Inferior parietal cortex (tissue), 1 donor: Measurements from ENCODE around the gene ULBP2.
"Not testable (repeated sequence)": the region's sequence is repeated elsewhere in the genome, so short reads cannot be mapped to it uniquely, and the experiment has no call there.

Experiments
- DNase-seq: peaks from one replicate; pipeline ENCODE4 v3.0.0-alpha.2; 2016; ENCODE audit errors: extremely low spot score

Gene ULBP2

GRCh38 chr6:149925974-149926777 lies 15.6 kb upstream of the ULBP2 start:
- DNase-seq = peak; percentile 79

GRCh38 chr6:149927025-149927424 lies 14.8 kb upstream of the ULBP2 start:
- not testable (repeated sequence) for DNase-seq

- no peak for DNase-seq
Observed at GRCh38 chr6:149929422-149929821, 12.4 kb upstream of the ULBP2 start.

GRCh38 chr6:149931501-149931900 lies 10.3 kb upstream of the ULBP2 start:
- no peak for DNase-seq

GRCh38 chr6:149933036-149933435 lies 8.8 kb upstream of the ULBP2 start:
- DNase-seq = no peak

- no peak for DNase-seq
Observed at GRCh38 chr6:149933461-149933860, 8.4 kb upstream of the ULBP2 start.

GRCh38 chr6:149934249-149935156 lies 7.3 kb upstream of the ULBP2 start:
- peak; percentile 89 for DNase-seq

- DNase-seq = no peak
Observed at GRCh38 chr6:149935246-149935645, 6.6 kb upstream of the ULBP2 start.

GRCh38 chr6:149935668-149936067 lies 6.1 kb upstream of the ULBP2 start:
- no peak for DNase-seq

- DNase-seq = no peak
Observed at GRCh38 chr6:149936743-149937142, 5.1 kb upstream of the ULBP2 start.

- DNase-seq = not testable (repeated sequence)
Observed at GRCh38 chr6:149938013-149938570, 3.7 kb upstream of the ULBP2 start.

GRCh38 chr6:149938571-149939355 lies 3.1 kb upstream of the ULBP2 start:
- DNase-seq = no peak

- no peak for DNase-seq
Observed at GRCh38 chr6:149939356-149939648, 2.5 kb upstream of the ULBP2 start.

- DNase-seq = no peak
Observed at GRCh38 chr6:149939909-149940671, 1.7 kb upstream of the ULBP2 start.

GRCh38 chr6:149940672-149940982 lies 1.2 kb upstream of the ULBP2 start:
- no peak for DNase-seq

- no peak for DNase-seq
Observed at GRCh38 chr6:149942461-149942829, 631 bp downstream of the ULBP2 start.

- DNase-seq = not testable (repeated sequence)
Observed at GRCh38 chr6:149943321-149943720, 1.5 kb downstream of the ULBP2 start.

GRCh38 chr6:149945276-149945675 lies 3.5 kb downstream of the ULBP2 start:
- not testable (repeated sequence) for DNase-seq

- DNase-seq = not testable (repeated sequence)
Observed at GRCh38 chr6:149946631-149947030, 4.8 kb downstream of the ULBP2 start.

GRCh38 chr6:149947533-149947932 lies 5.7 kb downstream of the ULBP2 start:
- DNase-seq = not testable (repeated sequence)

GRCh38 chr6:149948011-149948410 lies 6.2 kb downstream of the ULBP2 start:
- DNase-seq = no peak
